ENCODE data around the gene NFKBIB. TPM values are rescaled to one million over a fixed set of nuclear protein-coding genes. Genes with fewer than 3 reads are reported as not detected.

NFKBIB gene
- total and polyA plus RNA-seq, 2 of the 13 experiments (the other 11 are each of a cell fraction or from before 2014, with no cell fraction given): 8.6 to 14.9 TPM

GRCh38 chr19:38850436-38850975 lies 49.3 kb upstream of the NFKBIB start (continued):
- TF ChIP-seq ZBED4 (CRISPR knock-in tag; IDR thresholded peaks at IDR 0.05; ENCODE audit: borderline replicate concordance): no peak
- TF ChIP-seq SYNCRIP (IDR thresholded peaks at IDR 0.05; ENCODE audit: insufficient read depth, low read depth, low read length): no peak
- TF ChIP-seq PATZ1 (CRISPR knock-in tag; IDR thresholded peaks at IDR 0.05): no peak
- TF ChIP-seq SUZ12 (IDR thresholded peaks at IDR 0.05; ENCODE audit: low read depth, low read length): no peak
- TF ChIP-seq PHB2 (IDR thresholded peaks at IDR 0.05; ENCODE audit: partially characterized antibody): no peak
- no peak; the same call in none of the 2 replicates for TF ChIP-seq MYPOP (CRISPR knock-in tag; IDR thresholded peaks at IDR 0.05)
- no peak for TF ChIP-seq SAFB2 (CRISPR knock-in tag; IDR thresholded peaks at IDR 0.05; ENCODE audit: borderline replicate concordance, low read depth)
- TF ChIP-seq SRY (CRISPR knock-in tag; IDR thresholded peaks at IDR 0.05): 0 out of 2 replicates have a peak, but pooled peaks have one; percentile 58
- no peak for TF ChIP-seq ZNF720 (CRISPR knock-in tag; IDR thresholded peaks at IDR 0.05)
- TF ChIP-seq RAD21 (CRISPR knock-in tag; IDR thresholded peaks at IDR 0.05): peak; percentile 50
- no peak for TF ChIP-seq BRD4 (CRISPR knock-in tag; IDR thresholded peaks at IDR 0.05)
- no peak for TF ChIP-seq FOXJ3 (CRISPR knock-in tag; IDR thresholded peaks at IDR 0.05; ENCODE audit: borderline replicate concordance)
- TF ChIP-seq SPEN (CRISPR knock-in tag; IDR thresholded peaks at IDR 0.05; ENCODE audit: low read depth): no peak
- TF ChIP-seq ZNF24 (IDR thresholded peaks at IDR 0.05): no peak
- TF ChIP-seq MLX (CRISPR knock-in tag; IDR thresholded peaks at IDR 0.05): no peak
- no peak for TF ChIP-seq ZNF879 (CRISPR knock-in tag; IDR thresholded peaks at IDR 0.05)
- no peak for TF ChIP-seq ZBTB21 (CRISPR knock-in tag; IDR thresholded peaks at IDR 0.05)
- no peak for TF ChIP-seq ASH2L (IDR thresholded peaks at IDR 0.05; ENCODE audit: insufficient read length, low read depth, low read length)
- TF ChIP-seq IKZF1 (IDR thresholded peaks at IDR 0.05): no peak
- TF ChIP-seq RFX1 (IDR thresholded peaks at IDR 0.05): no peak
- no peak for TF ChIP-seq HNRNPH1 (optimal IDR thresholded peaks at IDR 0.05; ENCODE audit: low read depth, low read length)
- TF ChIP-seq MAFG (CRISPR knock-in tag; IDR thresholded peaks at IDR 0.05): no peak
- TF ChIP-seq ZNF788 (CRISPR knock-in tag; IDR thresholded peaks at IDR 0.05; ENCODE audit: borderline replicate concordance): no peak
- TF ChIP-seq SNRNP70 (IDR thresholded peaks at IDR 0.05; ENCODE audit: low read depth, low read length): no peak
- no peak for TF ChIP-seq ZNF260 (CRISPR knock-in tag; IDR thresholded peaks at IDR 0.05; ENCODE audit: borderline replicate concordance, low read depth)
- TF ChIP-seq MED1 (CRISPR knock-in tag; IDR thresholded peaks at IDR 0.05): peak; percentile 13; the same call in 1 of the 2 replicates
